Middle frontal gyrus (tissue), 1 donor: ENCODE data around the gene C1QTNF6.
"Not testable (repeated sequence)": the region's sequence is repeated elsewhere in the genome, so short reads cannot be mapped to it uniquely, and the experiment has no call there.

ENCODE experiments used
- DNase-seq: peaks from one replicate; pipeline ENCODE4 v3.0.0-alpha.2; 2015; ENCODE audit warnings: low spot score; ENCODE audit errors: extremely low spot score

The C1QTNF6 gene

GRCh38 chr22:37177221-37177620 lies 10.8 kb downstream of the C1QTNF6 start:
- DNase-seq, result no peak

GRCh38 chr22:37176464-37177061 lies 11.5 kb downstream of the C1QTNF6 start:
- no peak for DNase-seq

- DNase-seq, result no peak
Observed at GRCh38 chr22:37175414-37176281, 12.4 kb downstream of the C1QTNF6 start.

- DNase-seq, result no peak
Observed at GRCh38 chr22:37174964-37175363, 13.1 kb downstream of the C1QTNF6 start.

GRCh38 chr22:37173709-37174108 lies 14.3 kb downstream of the C1QTNF6 start:
- DNase-seq, result no peak

GRCh38 chr22:37172266-37173245 lies 15.5 kb downstream of the C1QTNF6 start:
- no peak for DNase-seq

GRCh38 chr22:37171662-37172061 lies 16.4 kb downstream of the C1QTNF6 start:
- no peak for DNase-seq

- not testable (repeated sequence) for DNase-seq
Observed at GRCh38 chr22:37170689-37171405, 17.2 kb downstream of the C1QTNF6 start.

GRCh38 chr22:37169947-37170688 lies 17.9 kb downstream of the C1QTNF6 start:
- DNase-seq, result no peak

GRCh38 chr22:37169406-37169805 lies 18.6 kb downstream of the C1QTNF6 start:
- DNase-seq, result no peak

- DNase-seq, result no peak
Observed at GRCh38 chr22:37167981-37168647, 19.9 kb downstream of the C1QTNF6 start.

GRCh38 chr22:37167176-37167980 lies 20.7 kb downstream of the C1QTNF6 start:
- no peak for DNase-seq

- DNase-seq, result peak; percentile 68
Observed at GRCh38 chr22:37166675-37167066, 21.4 kb downstream of the C1QTNF6 start.

- DNase-seq, result no peak
Observed at GRCh38 chr22:37165940-37166674, 21.9 kb downstream of the C1QTNF6 start.

GRCh38 chr22:37165066-37165465 lies 23.0 kb downstream of the C1QTNF6 start:
- DNase-seq, result no peak

- DNase-seq, result no peak
Observed at GRCh38 chr22:37164505-37164887, 23.6 kb downstream of the C1QTNF6 start.

GRCh38 chr22:37163575-37164504 lies 24.2 kb downstream of the C1QTNF6 start:
- DNase-seq, result no peak
